Measurements from ENCODE around the gene COX4I2.
"Not testable (repeated sequence)": the region's sequence is repeated elsewhere in the genome, so short reads cannot be mapped to it uniquely, and the experiment has no call there.

Gene COX4I2

GRCh38 chr20:31607640-31608250, 30.0 kb upstream of the COX4I2 start:
- peak; percentile 61 for DNase-seq (ENCODE audit: low spot score)

GRCh38 chr20:31608251-31608945, 29.3 kb upstream of the COX4I2 start:
- peak; percentile 98 for DNase-seq (ENCODE audit: low spot score)

- not testable (repeated sequence) for DNase-seq (ENCODE audit: low spot score)
Observed at GRCh38 chr20:31612271-31612640, 25.5 kb upstream of the COX4I2 start.

- DNase-seq (ENCODE audit: low spot score), result no peak
Observed at GRCh38 chr20:31615416-31615815, 22.3 kb upstream of the COX4I2 start.

GRCh38 chr20:31617432-31618104, 20.1 kb upstream of the COX4I2 start:
- DNase-seq (ENCODE audit: low spot score), result no peak

GRCh38 chr20:31620246-31620645, 17.5 kb upstream of the COX4I2 start:
- no peak for DNase-seq (ENCODE audit: low spot score)

- DNase-seq (ENCODE audit: low spot score), result not testable (repeated sequence)
Observed at GRCh38 chr20:31623123-31623505, 14.6 kb upstream of the COX4I2 start.

GRCh38 chr20:31626534-31626933, 11.2 kb upstream of the COX4I2 start:
- DNase-seq (ENCODE audit: low spot score), result not testable (repeated sequence)

- DNase-seq (ENCODE audit: low spot score), result not testable (repeated sequence)
Observed at GRCh38 chr20:31628057-31628456, 9.7 kb upstream of the COX4I2 start.

- DNase-seq (ENCODE audit: low spot score), result peak; percentile 63
Observed at GRCh38 chr20:31630187-31630790, 7.4 kb upstream of the COX4I2 start.

GRCh38 chr20:31632548-31633338, 5.0 kb upstream of the COX4I2 start:
- DNase-seq (ENCODE audit: low spot score), result no peak

- DNase-seq (ENCODE audit: low spot score), result no peak
Observed at GRCh38 chr20:31633339-31633914, 4.3 kb upstream of the COX4I2 start.

- DNase-seq (ENCODE audit: low spot score), result no peak
Observed at GRCh38 chr20:31638317-31638716, 605 bp downstream of the COX4I2 start.

GRCh38 chr20:31638816-31639215, 1.1 kb downstream of the COX4I2 start:
- DNase-seq (ENCODE audit: low spot score), result no peak

GRCh38 chr20:31640259-31640658, 2.5 kb downstream of the COX4I2 start:
- DNase-seq (ENCODE audit: low spot score), result no peak

GRCh38 chr20:31641391-31641790, 3.7 kb downstream of the COX4I2 start:
- no peak for DNase-seq (ENCODE audit: low spot score)

GRCh38 chr20:31642837-31643236, 5.1 kb downstream of the COX4I2 start:
- no peak for DNase-seq (ENCODE audit: low spot score)

GRCh38 chr20:31643522-31643921, 5.8 kb downstream of the COX4I2 start:
- DNase-seq (ENCODE audit: low spot score), result no peak

GRCh38 chr20:31644701-31645100, 7.0 kb downstream of the COX4I2 start:
- no peak for DNase-seq (ENCODE audit: low spot score)

- DNase-seq (ENCODE audit: low spot score), result not testable (repeated sequence)
Observed at GRCh38 chr20:31648104-31648503, 10.4 kb downstream of the COX4I2 start.

- DNase-seq (ENCODE audit: low spot score), result no peak
Observed at GRCh38 chr20:31652917-31653396, 15.2 kb downstream of the COX4I2 start.

- no peak for DNase-seq (ENCODE audit: low spot score)
Observed at GRCh38 chr20:31653561-31653960, 15.8 kb downstream of the COX4I2 start.
